B cell (primary cell): Measurements from ENCODE around the gene MOAP1. TPM values are rescaled to one million over a fixed set of nuclear protein-coding genes. Genes with fewer than 3 reads are reported as not detected.

Source experiments
- ATAC-seq: fragments of 200-7000 bp; cut with Tn5 transposase; one replicate; pipeline ENCODE4 v1.10.0; 2021; ENCODE audit warnings: low read depth, mild to moderate bottlenecking, moderate number of reproducible peaks, moderate library complexity
- CTCF ChIA-PET: fragments of 350-600 bp; sonication (Branson Sonifier 250); formaldehyde crosslinking; loops from one replicate; lab custom pipeline; 2021; ENCODE audit warnings: antibody characterized with exemption, inconsistent platforms; lab: Charles Lee
- POLR2A ChIA-PET: fragments of 350-600 bp; sonication (Branson Sonifier 250); formaldehyde crosslinking; loops from one replicate; lab custom pipeline; 2021; ENCODE audit warnings: antibody characterized with exemption; lab: Charles Lee
- DNase-seq: peaks from one replicate; pipeline ENCODE4 v3.0.0; 2013
- H2AFZ ChIP-seq: 2 replicates; pipeline ENCODE4 v1.6.1; 2012; ENCODE audit warnings: mild to moderate bottlenecking, low read depth, low read length; ENCODE audit not compliant: insufficient read depth, poor library complexity, severe bottlenecking
- H3K27ac ChIP-seq, 2 donors: 1 replicate in 1 of 2; 2 replicates in 1 of 2; pipeline ENCODE4 v1.5.1; 2012 to 2013; ENCODE audit warnings: low read length in 2 of 2, mild to moderate bottlenecking in 2 of 2, moderate library complexity in 1 of 2
- H3K27me3 ChIP-seq, 4 experiments: fragments of 200-600 bp in 1 of 4; sonication (generic) in 1 of 4; replicated peaks in 1 of 4; 1 replicate in 2 of 4; 2 replicates in 2 of 4; pipeline versions ENCODE4 v1.6.1 to v1.7.0; 2013 to 2016; ENCODE audit warnings: low read length in 3 of 4, mild to moderate bottlenecking in 2 of 4, mixed read lengths in 1 of 4, moderate library complexity in 1 of 4; ENCODE audit not compliant: insufficient read depth in 4 of 4, control insufficient read depth in 3 of 4; ENCODE audit errors: control extremely low read depth in 1 of 4
- H3K36me3 ChIP-seq, 2 experiments: replicated peaks in 1 of 2; 1 replicate in 1 of 2; 2 replicates in 1 of 2; pipeline versions ENCODE4 v1.6.1 to v1.7.1; 2013; ENCODE audit warnings: low read length in 1 of 2; ENCODE audit not compliant: insufficient read depth in 2 of 2, control insufficient read depth in 1 of 2; ENCODE audit errors: control extremely low read depth in 1 of 2, extremely low read depth in 1 of 2
- H3K4me1 ChIP-seq, 2 donors: fragments of 200-600 bp in 1 of 2; sonication (generic) in 1 of 2; 1 replicate in 1 of 2; 2 replicates in 1 of 2; pipeline versions ENCODE4 v1.5.1 to v1.6.1; 2013 to 2017; ENCODE audit warnings: low read length in 2 of 2; ENCODE audit not compliant: control insufficient read depth in 2 of 2, insufficient read depth in 2 of 2
- H3K4me2 ChIP-seq: replicated peaks from 2 replicates; pipeline ENCODE3; 2012; ENCODE audit warnings: mild to moderate bottlenecking, low read depth, low read length; ENCODE audit not compliant: poor library complexity, severe bottlenecking
- H3K4me3 ChIP-seq, 5 experiments: fragments of 200-600 bp in 1 of 5; sonication (generic) in 1 of 5; 1 replicate in 3 of 5; 2 replicates in 2 of 5; pipeline versions ENCODE4 v1.5.1 to v1.7.0; 2011 to 2016; ENCODE audit warnings: low read length in 4 of 5, mild to moderate bottlenecking in 4 of 5, low read depth in 2 of 5, control low read depth in 1 of 5, moderate library complexity in 1 of 5; ENCODE audit not compliant: insufficient read depth in 1 of 5; ENCODE audit errors: control extremely low read depth in 1 of 5, extremely low read depth in 1 of 5
- H3K79me2 ChIP-seq: fragments of 200-600 bp; sonication (generic); one replicate; pipeline ENCODE4 v1.6.0; 2016; ENCODE audit warnings: low read length; ENCODE audit not compliant: control insufficient read depth, insufficient read depth
- H3K9ac ChIP-seq: fragments of 200-600 bp; sonication (generic); 2 replicates; pipeline ENCODE4 v1.6.1; 2017; ENCODE audit warnings: mild to moderate bottlenecking, low read length, moderate library complexity
- H3K9me3 ChIP-seq, 3 donors: one replicate each; pipeline versions ENCODE4 v1.6.1 to v1.7.1; 2013; ENCODE audit warnings: low read length in 2 of 3; ENCODE audit not compliant: control insufficient read depth in 2 of 3, insufficient read depth in 1 of 3; ENCODE audit errors: control extremely low read depth in 1 of 3
- H4K20me1 ChIP-seq: 2 replicates; pipeline ENCODE4 v1.6.0; 2012; ENCODE audit warnings: mild to moderate bottlenecking, low read length; ENCODE audit not compliant: insufficient read depth, control insufficient read depth, poor library complexity, severe bottlenecking
- H3K27ac Mint-ChIP-seq: one replicate; pipeline ENCODE4 v1.8.0; 2021; ENCODE audit warnings: mixed read lengths
- H3K27me3 Mint-ChIP-seq: one replicate; pipeline ENCODE4 v1.8.0; 2021; ENCODE audit warnings: mixed read lengths
- H3K4me1 Mint-ChIP-seq: one replicate; pipeline ENCODE4 v1.8.0; 2021; ENCODE audit warnings: mixed read lengths
- H3K4me3 Mint-ChIP-seq: one replicate; pipeline ENCODE4 v1.8.0; 2021; ENCODE audit warnings: mixed read lengths
- H3K9me3 Mint-ChIP-seq: one replicate; pipeline ENCODE4 v1.8.0; 2022; ENCODE audit warnings: mixed read lengths; ENCODE audit not compliant: insufficient read depth
- CTCF ChIP-seq: fragments of 200-600 bp; IDR thresholded peaks from one replicate; pipeline ENCODE4 v1.8.0; 2022; ENCODE audit warnings: antibody characterized with exemption, mild to moderate bottlenecking
- EZH2 ChIP-seq: IDR thresholded peaks from 2 replicates; pipeline ENCODE4 v1.6.1; 2012; ENCODE audit warnings: borderline replicate concordance, low read depth, mild to moderate bottlenecking, moderate library complexity, low read length; ENCODE audit not compliant: insufficient read depth, poor library complexity, severe bottlenecking
- WGBS: methylation state at CpG from one replicate; pipeline ENCODE4 v1.1.5; 2013; ENCODE audit warnings: missing lambda C conversion rate; ENCODE audit not compliant: insufficient coverage; 5-methylcytosine and 5-hydroxymethylcytosine counted together
- intact Hi-C: fragments of 100-400 bp; cut with micrococcal nuclease; formaldehyde crosslinking; loops from one replicate; pipeline ENCODE4 v1.10.0; 2022
- polyA plus RNA-seq: library from polyadenylated mRNA; depleted of rRNA; stranded (reverse); fragments of >200 nt; gene quantifications from 2 replicates; pipeline ENCODE4 v1.2.3, GENCODE V29; 2012
- total RNA-seq, 2 donors: library from RNA; stranded (reverse); fragments of 120-200 nt in 1 of 2; gene quantifications; 1 replicate in 1 of 2; 2 replicates in 1 of 2; pipeline versions ENCODE4 v1.2.3 to v1.2.4, GENCODE V29; 2013 to 2022

MOAP1 gene
- total and polyA plus RNA-seq, 2 donors (not counting 1 experiment from before 2014, with no cell fraction given), result 30.8 to 74.9 TPM

GRCh38 chr14:93195316-93195999 lies 10.8 kb upstream of the MOAP1 start:
- no peak for ATAC-seq
- no peaks in the 10 kb centered on the region for H3K9me3 ChIP-seq

More at GRCh38 chr14:93195316-93195999, 10.8 kb upstream of the MOAP1 start:
- no peaks in the 10 kb centered on the region for H3K27me3 ChIP-seq
- H3K4me1 Mint-ChIP-seq, result no peaks in the 10 kb centered on the region
- TF ChIP-seq EZH2 (no peak), CTCF (no peak)
- H3K27ac ChIP-seq, result no peak overlapping the region
- CTCF ChIA-PET, result no interaction called here
- intact Hi-C loops, result no loop called here
- 100% methylated on average over 1 of the region's 1 CpG for WGBS
- no peaks in the 10 kb centered on the region for H3K27me3 Mint-ChIP-seq
- H4K20me1 ChIP-seq, result no peaks in the 10 kb centered on the region
- DNase-seq, result no peak
- H3K27ac Mint-ChIP-seq, result no peak overlapping the region
- H3K4me1 ChIP-seq, result no peaks in the 10 kb centered on the region
- H3K79me2 ChIP-seq, result peaks cover 37% of the 10 kb centered on the region
- H3K36me3 ChIP-seq, result no peaks in the 10 kb centered on the region
- H3K9ac ChIP-seq, result no peak overlapping the region
- POLR2A ChIA-PET, result no interaction called here
- no peak overlapping the region for H2AFZ ChIP-seq
- H3K4me3 Mint-ChIP-seq, result no peak overlapping the region
- H3K4me3 ChIP-seq, result no peak overlapping the region
- H3K9me3 Mint-ChIP-seq, result no peaks in the 10 kb centered on the region
- no peak overlapping the region for H3K4me2 ChIP-seq
